ENCODE results near the gene ISY1.
"Not testable (repeated sequence)": the region's sequence is repeated elsewhere in the genome, so short reads cannot be mapped to it uniquely, and the experiment has no call there.

Gene ISY1

DNA sequence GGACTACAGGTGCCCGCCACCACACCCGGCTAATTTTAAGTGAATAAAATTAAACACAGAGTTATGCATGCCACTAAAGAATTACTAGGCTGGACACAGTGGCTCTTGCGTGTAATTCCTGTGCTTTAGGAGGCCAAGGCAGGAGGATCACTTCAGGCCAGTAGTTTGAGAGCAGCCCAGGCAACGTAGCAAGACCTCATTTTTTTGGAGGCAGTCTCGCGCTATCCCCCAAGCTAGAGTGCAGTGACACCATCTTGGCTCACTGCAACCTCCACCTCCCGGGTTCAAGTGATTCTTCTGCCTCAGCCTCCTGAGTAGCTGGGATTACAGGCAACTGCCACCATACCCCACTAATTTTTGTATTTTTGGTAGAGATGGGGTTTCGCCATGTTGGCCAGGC, 4.7 kb upstream of the ISY1 start:
- H3K27me3 ChIP-seq (ENCODE audit: control insufficient read depth, insufficient read depth, low read length); H3K4me1 ChIP-seq (ENCODE audit: control insufficient read depth, insufficient read depth, low read length); H3K4me3 ChIP-seq (ENCODE audit: low read depth, low read length); H3K9ac ChIP-seq (ENCODE audit: low read length); H3K9me3 ChIP-seq (ENCODE audit: control insufficient read depth, insufficient read depth, low read depth, low read length); H3K27ac ChIP-seq (ENCODE audit: low read depth, low read length): not testable (repeated sequence)
- peaks cover 38% of the 10 kb centered on the region for H3K36me3 ChIP-seq (ENCODE audit: control insufficient read depth, insufficient read depth, low read length)

DNA sequence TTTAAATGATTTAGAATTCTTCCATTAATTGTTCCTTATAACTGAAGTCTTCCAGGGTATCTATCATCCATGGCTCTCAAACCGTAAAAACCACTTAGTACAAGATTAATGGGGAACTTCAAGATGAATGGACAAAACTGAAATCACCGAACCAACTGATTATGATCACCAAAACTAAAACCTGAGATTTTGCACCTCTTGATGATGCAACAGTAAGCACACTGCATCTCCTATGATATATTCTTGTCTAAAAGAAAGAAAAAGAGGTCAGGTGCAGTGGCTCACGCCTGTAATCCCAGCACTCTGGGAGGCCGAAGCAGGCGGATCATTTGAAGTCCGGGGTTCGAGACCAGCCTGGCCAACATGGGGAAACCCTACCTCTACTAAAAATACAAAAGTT, 3.6 kb upstream of the ISY1 start:
- H3K36me3 ChIP-seq (ENCODE audit: control insufficient read depth, insufficient read depth, low read length), result peaks cover 27% of the 10 kb centered on the region
- H3K9ac ChIP-seq (ENCODE audit: low read length), result no peak overlapping the region
- no peaks in the 10 kb centered on the region for H3K27me3 ChIP-seq (ENCODE audit: control insufficient read depth, insufficient read depth, low read length)
- H3K4me1 ChIP-seq (ENCODE audit: control insufficient read depth, insufficient read depth, low read length), result no peaks in the 10 kb centered on the region
- no peak overlapping the region for H3K4me3 ChIP-seq (ENCODE audit: low read depth, low read length)
- no peak overlapping the region for H3K27ac ChIP-seq (ENCODE audit: low read depth, low read length)
- H3K9me3 ChIP-seq (ENCODE audit: control insufficient read depth, insufficient read depth, low read depth, low read length), result no peaks in the 10 kb centered on the region

DNA sequence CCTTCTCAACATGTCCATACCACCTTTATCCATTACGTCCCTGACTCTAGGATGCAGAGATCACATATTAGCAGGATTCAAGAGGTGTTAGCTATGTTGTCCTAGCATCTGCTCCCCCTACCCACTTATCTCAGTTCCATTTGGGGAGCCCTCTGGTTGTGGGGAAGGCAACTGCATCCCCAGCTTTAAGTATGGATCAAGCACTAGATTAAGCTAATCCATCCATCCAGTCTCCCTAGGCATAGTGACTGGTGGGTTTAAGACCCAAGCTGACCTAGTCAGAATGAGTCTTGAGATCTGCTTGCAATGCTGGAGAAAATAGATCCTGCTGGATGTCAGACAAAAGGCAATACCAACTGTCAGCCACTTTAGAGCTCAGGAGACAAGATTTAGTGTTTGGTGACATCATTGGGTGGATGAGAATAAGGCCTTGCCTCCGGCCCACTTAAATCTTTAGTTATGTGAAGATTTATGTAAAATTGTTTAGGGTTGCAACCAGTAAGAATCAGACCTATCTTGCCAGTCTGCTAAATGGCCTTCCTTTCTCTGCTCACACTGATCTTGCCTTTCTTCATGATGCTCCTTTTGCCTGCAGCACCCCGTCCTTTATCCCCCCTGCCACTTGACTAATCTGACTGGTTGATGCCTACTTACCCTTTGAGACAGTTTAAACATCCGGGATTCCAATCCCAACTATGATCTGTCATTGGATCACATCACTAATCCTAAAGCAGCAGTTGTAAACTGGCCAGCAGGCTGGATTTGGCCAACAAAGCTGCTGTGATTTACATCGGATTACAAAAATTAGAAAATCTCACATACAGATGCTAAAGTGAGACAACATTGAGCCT, 2.1 kb upstream of the ISY1 start:
- H3K9me3 ChIP-seq (ENCODE audit: control insufficient read depth, insufficient read depth, low read depth, low read length), result no peaks in the 10 kb centered on the region
- no peak overlapping the region for H3K27ac ChIP-seq (ENCODE audit: low read depth, low read length)
- peaks cover 25% of the 10 kb centered on the region for H3K36me3 ChIP-seq (ENCODE audit: control insufficient read depth, insufficient read depth, low read length)
- no peak overlapping the region for H3K4me3 ChIP-seq (ENCODE audit: low read depth, low read length)
- no peaks in the 10 kb centered on the region for H3K4me1 ChIP-seq (ENCODE audit: control insufficient read depth, insufficient read depth, low read length)
- H3K9ac ChIP-seq (ENCODE audit: low read length), result no peak overlapping the region
- H3K27me3 ChIP-seq (ENCODE audit: control insufficient read depth, insufficient read depth, low read length), result no peaks in the 10 kb centered on the region

DNA sequence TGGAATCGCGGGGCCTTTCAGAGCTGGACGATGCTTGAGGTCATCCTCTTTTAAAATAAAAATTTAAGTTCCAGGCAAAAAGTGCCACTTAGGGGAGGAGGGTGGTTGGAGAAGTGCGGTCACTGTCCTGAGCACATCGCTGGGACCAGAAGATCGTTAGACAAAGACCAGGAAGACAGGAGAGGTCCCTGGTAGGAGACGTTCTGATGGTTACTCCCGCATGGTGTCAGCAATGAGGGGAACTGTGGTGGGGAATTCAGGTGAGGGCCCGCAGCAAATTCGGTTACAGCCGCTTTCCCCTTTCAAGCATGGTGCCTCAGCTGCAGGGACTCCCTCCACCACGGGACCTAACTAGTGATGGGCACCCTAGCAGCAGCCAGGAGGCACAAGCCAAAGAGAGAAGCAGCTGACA, 1.0 kb upstream of the ISY1 start:
- H3K27me3 ChIP-seq (ENCODE audit: control insufficient read depth, insufficient read depth, low read length), result no peaks in the 10 kb centered on the region
- peaks cover 23% of the 10 kb centered on the region for H3K36me3 ChIP-seq (ENCODE audit: control insufficient read depth, insufficient read depth, low read length)
- H3K27ac ChIP-seq (ENCODE audit: low read depth, low read length), result peak overlapping the region; percentile 98
- H3K4me3 ChIP-seq (ENCODE audit: low read depth, low read length), result peak overlapping the region; percentile 91
- peak overlapping the region; percentile 96 for H3K9ac ChIP-seq (ENCODE audit: low read length)
- no peaks in the 10 kb centered on the region for H3K9me3 ChIP-seq (ENCODE audit: control insufficient read depth, insufficient read depth, low read depth, low read length)
- no peaks in the 10 kb centered on the region for H3K4me1 ChIP-seq (ENCODE audit: control insufficient read depth, insufficient read depth, low read length)

DNA sequence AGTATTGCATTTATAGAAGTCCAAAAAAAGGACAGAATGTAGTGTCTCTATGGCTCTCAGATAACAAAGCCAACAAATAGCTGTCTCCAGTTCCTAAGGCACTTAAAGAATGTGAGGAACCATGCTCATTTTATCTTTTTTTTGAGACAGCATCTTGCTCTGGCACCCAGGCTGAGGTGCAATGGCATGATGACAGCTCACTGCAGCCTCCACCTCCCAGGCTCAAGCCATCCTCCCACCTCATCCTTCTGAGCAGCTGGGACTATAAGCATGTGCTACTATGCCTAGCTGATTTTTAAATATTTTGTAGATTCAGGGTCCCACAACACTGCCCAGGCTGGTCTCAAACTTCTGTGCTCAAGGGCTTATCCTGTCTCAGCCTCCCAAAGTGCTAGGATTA, 16.1 kb downstream of the ISY1 start:
- Histone ChIP-seq H3K9ac (ENCODE audit: low read length) (no peak overlapping the region), H3K4me1 (ENCODE audit: control insufficient read depth, insufficient read depth, low read length) (no peaks in the 10 kb centered on the region), H3K27me3 (ENCODE audit: control insufficient read depth, insufficient read depth, low read length) (no peaks in the 10 kb centered on the region), H3K4me3 (ENCODE audit: low read depth, low read length) (no peak overlapping the region), H3K9me3 (ENCODE audit: control insufficient read depth, insufficient read depth, low read depth, low read length) (no peaks in the 10 kb centered on the region), H3K36me3 (ENCODE audit: control insufficient read depth, insufficient read depth, low read length) (peaks cover 25% of the 10 kb centered on the region), H3K27ac (ENCODE audit: low read depth, low read length) (no peak overlapping the region)

DNA sequence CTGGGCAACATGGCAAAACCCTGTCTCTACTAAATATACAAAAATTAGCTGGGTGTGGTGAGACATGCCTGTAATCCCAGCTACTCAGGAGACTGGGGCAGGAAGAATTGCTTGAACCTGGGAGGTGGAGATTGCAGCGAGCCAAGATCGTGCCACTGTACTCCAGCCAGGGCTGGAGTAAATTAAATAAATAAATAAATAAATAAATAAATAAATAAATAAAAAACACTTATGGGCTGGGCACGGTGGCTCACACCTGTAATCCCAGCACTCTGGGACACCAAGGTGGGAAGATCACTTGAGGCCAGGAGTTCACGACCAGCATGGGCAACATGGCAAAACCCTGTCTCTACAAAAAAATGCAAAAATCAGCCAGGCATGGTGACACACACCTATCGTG, 19.9 kb downstream of the ISY1 start:
- peaks cover 27% of the 10 kb centered on the region for H3K36me3 ChIP-seq (ENCODE audit: control insufficient read depth, insufficient read depth, low read length)
- H3K4me3 ChIP-seq (ENCODE audit: low read depth, low read length); H3K27ac ChIP-seq (ENCODE audit: low read depth, low read length); H3K4me1 ChIP-seq (ENCODE audit: control insufficient read depth, insufficient read depth, low read length); H3K9me3 ChIP-seq (ENCODE audit: control insufficient read depth, insufficient read depth, low read depth, low read length); H3K9ac ChIP-seq (ENCODE audit: low read length); H3K27me3 ChIP-seq (ENCODE audit: control insufficient read depth, insufficient read depth, low read length): not testable (repeated sequence)

DNA sequence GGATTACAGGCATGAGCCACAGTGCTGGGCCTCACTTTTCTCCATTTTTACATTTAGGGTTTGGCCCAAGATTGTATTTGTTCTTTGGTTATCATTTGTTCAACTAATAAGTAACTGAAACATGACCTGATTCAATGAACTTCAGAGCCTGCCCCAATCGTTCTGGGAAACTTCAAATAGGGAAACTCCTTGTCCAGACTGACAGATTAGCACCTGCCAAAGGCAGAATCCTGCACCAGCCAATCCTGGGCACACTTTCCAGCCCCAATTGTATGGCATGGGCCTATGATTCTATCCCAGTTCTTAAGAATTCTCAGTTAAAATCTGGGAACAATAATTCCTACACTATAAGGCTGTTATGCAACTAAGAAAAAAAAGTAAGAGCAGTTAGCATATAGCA, 21.0 kb downstream of the ISY1 start:
- H3K27ac ChIP-seq (ENCODE audit: low read depth, low read length), result no peak overlapping the region
- no peaks in the 10 kb centered on the region for H3K4me1 ChIP-seq (ENCODE audit: control insufficient read depth, insufficient read depth, low read length)
- no peaks in the 10 kb centered on the region for H3K9me3 ChIP-seq (ENCODE audit: control insufficient read depth, insufficient read depth, low read depth, low read length)
- peaks cover 22% of the 10 kb centered on the region for H3K36me3 ChIP-seq (ENCODE audit: control insufficient read depth, insufficient read depth, low read length)
- H3K27me3 ChIP-seq (ENCODE audit: control insufficient read depth, insufficient read depth, low read length), result no peaks in the 10 kb centered on the region
- no peak overlapping the region for H3K4me3 ChIP-seq (ENCODE audit: low read depth, low read length)
- no peak overlapping the region for H3K9ac ChIP-seq (ENCODE audit: low read length)

DNA sequence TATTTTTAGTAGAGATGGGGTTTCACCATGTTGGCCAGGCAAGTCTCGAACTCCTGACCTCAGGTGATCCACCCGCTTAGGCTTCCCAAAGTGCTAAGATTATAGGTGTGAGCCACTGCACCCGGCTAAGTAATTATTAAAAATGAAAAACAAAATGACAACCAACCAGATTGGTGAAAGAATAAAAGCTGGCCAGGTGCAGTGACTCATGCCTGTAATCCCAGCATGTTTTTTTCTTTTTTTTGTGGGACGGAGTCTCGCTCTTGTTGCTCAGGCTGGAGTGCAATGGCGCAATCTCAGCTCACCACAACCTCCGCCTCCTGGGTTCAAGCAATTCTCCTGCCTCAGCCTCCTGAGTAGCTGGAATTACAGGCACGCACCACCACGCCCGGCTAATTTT, 24.6 kb downstream of the ISY1 start:
- not testable (repeated sequence) for H3K27ac ChIP-seq (ENCODE audit: low read depth, low read length); H3K4me3 ChIP-seq (ENCODE audit: low read depth, low read length); H3K27me3 ChIP-seq (ENCODE audit: control insufficient read depth, insufficient read depth, low read length); H3K4me1 ChIP-seq (ENCODE audit: control insufficient read depth, insufficient read depth, low read length); H3K9me3 ChIP-seq (ENCODE audit: control insufficient read depth, insufficient read depth, low read depth, low read length); H3K9ac ChIP-seq (ENCODE audit: low read length)
- peaks cover 49% of the 10 kb centered on the region for H3K36me3 ChIP-seq (ENCODE audit: control insufficient read depth, insufficient read depth, low read length)

DNA sequence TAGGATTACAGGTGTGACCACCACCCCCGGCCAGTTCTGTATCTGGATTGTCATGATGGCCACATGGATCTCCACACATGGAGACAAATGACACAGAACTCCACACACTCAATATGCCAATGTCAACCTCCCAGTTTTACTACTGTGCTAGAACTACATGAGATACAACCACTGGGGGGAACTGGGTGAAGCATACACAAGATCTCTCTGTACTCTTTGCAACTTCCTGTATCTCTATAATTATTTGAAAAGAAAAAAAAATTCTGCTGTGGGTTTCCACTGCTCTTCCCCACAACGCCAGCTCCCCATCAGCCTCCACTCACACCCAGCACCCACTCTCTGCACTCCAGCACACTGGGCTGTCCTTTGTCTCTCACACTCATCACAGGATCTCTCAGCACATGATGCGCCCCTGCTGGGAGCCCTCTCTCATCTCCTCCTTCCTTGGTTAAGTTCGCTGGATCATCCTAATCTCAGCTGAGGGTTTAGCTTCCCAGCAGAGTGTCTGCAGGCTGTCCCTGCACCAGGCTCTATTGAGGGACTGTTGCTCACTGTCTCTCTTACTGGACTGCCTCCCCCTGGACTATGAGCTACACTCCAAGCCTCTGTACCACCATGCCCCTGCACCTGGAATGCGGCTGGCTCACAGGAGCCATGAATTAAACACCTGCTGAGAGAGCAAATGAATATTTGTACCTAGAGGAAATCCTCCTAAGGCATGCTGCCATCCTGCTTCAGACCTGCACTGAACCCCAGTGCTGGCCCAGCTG, 28.6 kb downstream of the ISY1 start:
- Histone ChIP-seq H3K4me1 (ENCODE audit: control insufficient read depth, insufficient read depth, low read length) (no peaks in the 10 kb centered on the region), H3K4me3 (ENCODE audit: low read depth, low read length) (no peak overlapping the region), H3K9ac (ENCODE audit: low read length) (no peak overlapping the region), H3K27ac (ENCODE audit: low read depth, low read length) (no peak overlapping the region), H3K36me3 (ENCODE audit: control insufficient read depth, insufficient read depth, low read length) (peaks cover 58% of the 10 kb centered on the region), H3K9me3 (ENCODE audit: control insufficient read depth, insufficient read depth, low read depth, low read length) (no peaks in the 10 kb centered on the region), H3K27me3 (ENCODE audit: control insufficient read depth, insufficient read depth, low read length) (no peaks in the 10 kb centered on the region)

DNA sequence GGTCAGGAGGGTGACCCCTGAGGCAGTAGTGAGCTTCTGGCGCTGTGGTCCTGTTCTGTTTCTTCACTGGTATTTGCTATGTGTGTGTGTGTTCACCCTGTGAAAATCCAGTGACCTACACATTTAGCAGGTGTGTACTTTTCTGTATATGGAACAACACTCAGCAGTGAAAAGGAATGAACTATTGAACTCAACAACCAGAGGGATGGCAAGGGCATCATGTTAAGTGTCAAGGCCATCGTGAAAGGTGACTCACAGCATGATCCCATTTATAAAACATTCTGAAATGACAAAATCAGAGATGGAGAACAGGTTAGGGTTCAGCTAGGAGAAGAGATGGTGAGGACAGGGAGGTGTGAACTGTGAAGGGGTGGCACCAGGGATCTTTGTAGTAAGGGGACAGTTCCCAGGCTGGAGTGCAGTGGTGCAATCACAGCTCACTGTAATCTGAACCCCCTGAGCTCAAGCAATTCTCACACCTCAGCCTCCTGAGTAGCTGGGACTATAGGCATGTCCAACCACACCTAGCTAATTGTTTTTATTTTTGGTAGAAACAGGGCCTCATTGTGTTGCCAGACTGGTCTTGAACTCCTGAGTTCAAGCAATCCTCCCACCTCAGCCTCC, 29.3 kb downstream of the ISY1 start:
- Histone ChIP-seq H3K4me3 (ENCODE audit: low read depth, low read length) (no peak overlapping the region), H3K9me3 (ENCODE audit: control insufficient read depth, insufficient read depth, low read depth, low read length) (no peaks in the 10 kb centered on the region), H3K4me1 (ENCODE audit: control insufficient read depth, insufficient read depth, low read length) (no peaks in the 10 kb centered on the region), H3K27ac (ENCODE audit: low read depth, low read length) (no peak overlapping the region), H3K9ac (ENCODE audit: low read length) (no peak overlapping the region), H3K36me3 (ENCODE audit: control insufficient read depth, insufficient read depth, low read length) (peaks cover 57% of the 10 kb centered on the region), H3K27me3 (ENCODE audit: control insufficient read depth, insufficient read depth, low read length) (no peaks in the 10 kb centered on the region)

DNA sequence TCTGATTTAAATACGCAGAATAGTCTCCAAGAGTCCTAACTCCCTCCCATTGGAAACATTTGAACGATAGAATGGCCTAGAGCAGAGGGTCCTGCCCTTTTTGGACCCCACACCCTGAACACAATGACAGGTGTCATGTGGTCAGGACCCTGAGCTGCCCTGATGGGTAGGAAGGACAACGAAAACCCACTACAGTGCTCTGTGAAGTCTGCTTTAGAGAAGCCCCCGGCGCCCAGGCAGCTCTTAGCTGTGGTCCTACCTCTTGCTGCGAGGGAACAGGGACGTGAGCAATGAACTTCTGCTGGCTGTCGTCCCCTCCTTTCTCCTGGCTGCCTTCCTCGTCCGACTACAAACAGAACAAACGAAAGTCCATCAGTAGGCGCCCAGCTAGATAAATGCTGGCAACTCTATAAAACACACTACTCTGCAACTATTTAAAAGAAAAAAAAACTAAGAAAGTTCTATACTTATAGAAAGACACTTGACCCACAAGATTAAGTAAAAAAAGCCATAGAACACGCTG, 30.5 kb downstream of the ISY1 start:
- H3K9me3 ChIP-seq (ENCODE audit: control insufficient read depth, insufficient read depth, low read depth, low read length), result no peaks in the 10 kb centered on the region
- H3K9ac ChIP-seq (ENCODE audit: low read length), result no peak overlapping the region
- H3K4me3 ChIP-seq (ENCODE audit: low read depth, low read length), result no peak overlapping the region
- H3K4me1 ChIP-seq (ENCODE audit: control insufficient read depth, insufficient read depth, low read length), result no peaks in the 10 kb centered on the region
- H3K27me3 ChIP-seq (ENCODE audit: control insufficient read depth, insufficient read depth, low read length), result no peaks in the 10 kb centered on the region
- H3K36me3 ChIP-seq (ENCODE audit: control insufficient read depth, insufficient read depth, low read length), result peaks cover 57% of the 10 kb centered on the region
- H3K27ac ChIP-seq (ENCODE audit: low read depth, low read length), result no peak overlapping the region
